Measurements from ENCODE around the gene TMEM167B. TPM values are rescaled to one million over a fixed set of nuclear protein-coding genes. Genes with fewer than 3 reads are reported as not detected.

The TMEM167B gene
- total RNA-seq, 1 experiment from 2014 or later: 15.6 TPM

- Mint-ChIP-seq H3K36me3 (no peaks in the 10 kb centered on the region), H3K9me3 (no peaks in the 10 kb centered on the region), H3K27ac (no peak overlapping the region; the same call in 1 of the 2 replicates), H3K4me3 (no peak overlapping the region), H3K27me3 (ENCODE audit: low read depth) (no peaks in the 10 kb centered on the region), H3K4me1 (peaks cover 30% of the 10 kb centered on the region)
- ChIA-PET POLR2A (no interaction called here), CTCF (interaction anchor here (1.0 to 1.6 kb wide), 4 partner anchors 17 to 108 kb away, joined by 3 to 5 read pairs (median 4); a partner anchor contains a TSS)
- DNase-seq (ENCODE audit: low spot score): no peak
- TF ChIP-seq MLX (CRISPR knock-in tag; IDR thresholded peaks at IDR 0.05): no peak
- TF ChIP-seq ZNF138 (CRISPR knock-in tag; conservative IDR thresholded peaks at IDR 0.05): no peak
- TF ChIP-seq NR3C1 (CRISPR knock-in tag; conservative IDR thresholded peaks at IDR 0.05; ENCODE audit: low read depth): no peak
- TF ChIP-seq FOXK1 (CRISPR knock-in tag; IDR thresholded peaks at IDR 0.05): no peak
- no peak for TF ChIP-seq ZNF425 (CRISPR knock-in tag; conservative IDR thresholded peaks at IDR 0.05)
- no peak for TF ChIP-seq E2F1 (CRISPR knock-in tag; IDR thresholded peaks at IDR 0.05)
- TF ChIP-seq JAZF1 (CRISPR knock-in tag; IDR thresholded peaks at IDR 0.05): no peak
- TF ChIP-seq SMAD4 (CRISPR knock-in tag; IDR thresholded peaks at IDR 0.05): no peak
- TF ChIP-seq ZNF281 (CRISPR knock-in tag; IDR thresholded peaks at IDR 0.05): no peak
- TF ChIP-seq ATF1 (CRISPR knock-in tag; IDR thresholded peaks at IDR 0.05): no peak
- no peak for TF ChIP-seq GRHL2 (CRISPR knock-in tag; IDR thresholded peaks at IDR 0.05; ENCODE audit: insufficient replicate concordance, severe bottlenecking)
- TF ChIP-seq ATF3 (CRISPR knock-in tag; conservative IDR thresholded peaks at IDR 0.05): no peak
- TF ChIP-seq USF1 (CRISPR knock-in tag; IDR thresholded peaks at IDR 0.05): no peak
- TF ChIP-seq CREM (CRISPR knock-in tag; IDR thresholded peaks at IDR 0.05): no peak
- TF ChIP-seq ZNF232 (CRISPR knock-in tag; IDR thresholded peaks at IDR 0.05): no peak
- no peak for TF ChIP-seq ZNF396 (CRISPR knock-in tag; IDR thresholded peaks at IDR 0.05; ENCODE audit: borderline replicate concordance)
- TF ChIP-seq ZNF671 (CRISPR knock-in tag; IDR thresholded peaks at IDR 0.05): no peak
- no peak for TF ChIP-seq NR2C2 (CRISPR knock-in tag; IDR thresholded peaks at IDR 0.05)
- ATAC-seq: no peak
Measured at GRCh38 chr1:109083501-109083900, 7.1 kb upstream of the TMEM167B start.

- CTCF ChIA-PET: interaction anchor here (1.1 to 1.6 kb wide), 3 partner anchors 16 to 31 kb away, joined by 3 to 5 read pairs (median 4); a partner anchor contains a TSS
- Mint-ChIP-seq H3K9me3 (no peaks in the 10 kb centered on the region), H3K27me3 (ENCODE audit: low read depth) (no peaks in the 10 kb centered on the region), H3K4me1 (peaks cover 30% of the 10 kb centered on the region), H3K36me3 (no peaks in the 10 kb centered on the region), H3K4me3 (no peak overlapping the region), H3K27ac (peak overlapping the region; percentile 19; the same call in 1 of the 2 replicates)
- POLR2A ChIA-PET: no interaction called here
- no peak; the same call in 1 of the 2 replicates for ATAC-seq
- DNase-seq (ENCODE audit: low spot score): no peak
- TF ChIP-seq ARID4B (CRISPR knock-in tag; IDR thresholded peaks at IDR 0.05; ENCODE audit: borderline replicate concordance) (no peak), ZMAT4 (CRISPR knock-in tag; IDR thresholded peaks at IDR 0.05) (no peak), ATF2 (CRISPR knock-in tag; IDR thresholded peaks at IDR 0.05; ENCODE audit: borderline replicate concordance, low read depth) (no peak)
Measured at GRCh38 chr1:109083923-109084322, 6.6 kb upstream of the TMEM167B start.
